ENCODE results near the gene MACROD2.

The MACROD2 gene

DNA sequence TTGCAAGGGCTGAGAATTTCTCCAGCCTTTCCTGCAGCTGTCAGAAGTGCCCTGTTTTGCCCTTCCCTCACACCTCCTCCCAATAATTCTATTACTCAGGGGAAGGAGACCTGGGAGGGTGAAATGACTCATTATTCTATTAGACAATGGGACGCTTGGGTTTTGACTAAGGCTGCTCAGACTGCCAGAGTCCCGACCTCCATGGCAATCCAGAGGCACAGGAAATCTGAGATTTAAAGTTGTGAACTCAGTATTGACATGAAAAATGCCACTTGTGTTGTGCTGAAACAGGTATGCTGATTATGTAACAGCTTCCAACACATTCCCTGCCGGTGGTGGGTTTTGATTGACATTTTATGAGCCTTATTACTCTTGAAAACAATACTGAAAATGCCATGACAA, 967.9 kb downstream of the MACROD2 start:
- TF ChIP-seq BACH2 (CRISPR knock-in tag; IDR thresholded peaks at IDR 0.05; ENCODE audit: borderline replicate concordance) (no peak), OSR1 (CRISPR knock-in tag; IDR thresholded peaks at IDR 0.05) (no peak), ZFP30 (CRISPR knock-in tag; IDR thresholded peaks at IDR 0.05) (no peak), CSDC2 (CRISPR knock-in tag; IDR thresholded peaks at IDR 0.05) (no peak), TCF4 (CRISPR knock-in tag; IDR thresholded peaks at IDR 0.05; ENCODE audit: borderline replicate concordance) (no peak), ZNF8 (CRISPR knock-in tag; IDR thresholded peaks at IDR 0.05) (no peak), ZNF70 (CRISPR knock-in tag; IDR thresholded peaks at IDR 0.05) (no peak), ESRRG (CRISPR knock-in tag; IDR thresholded peaks at IDR 0.05) (no peak), ARNTL (CRISPR knock-in tag; IDR thresholded peaks at IDR 0.05; ENCODE audit: borderline replicate concordance, low read depth) (no peak), RARB (CRISPR knock-in tag; IDR thresholded peaks at IDR 0.05) (no peak), GLIS3 (CRISPR knock-in tag; IDR thresholded peaks at IDR 0.05) (no peak), TOX (CRISPR knock-in tag; IDR thresholded peaks at IDR 0.05; ENCODE audit: borderline replicate concordance) (no peak), ZFP3 (CRISPR knock-in tag; IDR thresholded peaks at IDR 0.05) (no peak), PPARA (CRISPR knock-in tag; IDR thresholded peaks at IDR 0.05; ENCODE audit: borderline replicate concordance) (no peak), ZNF565 (CRISPR knock-in tag; conservative IDR thresholded peaks at IDR 0.05; ENCODE audit: low read depth) (no peak)
- TF ChIP-seq, protein P1, sequence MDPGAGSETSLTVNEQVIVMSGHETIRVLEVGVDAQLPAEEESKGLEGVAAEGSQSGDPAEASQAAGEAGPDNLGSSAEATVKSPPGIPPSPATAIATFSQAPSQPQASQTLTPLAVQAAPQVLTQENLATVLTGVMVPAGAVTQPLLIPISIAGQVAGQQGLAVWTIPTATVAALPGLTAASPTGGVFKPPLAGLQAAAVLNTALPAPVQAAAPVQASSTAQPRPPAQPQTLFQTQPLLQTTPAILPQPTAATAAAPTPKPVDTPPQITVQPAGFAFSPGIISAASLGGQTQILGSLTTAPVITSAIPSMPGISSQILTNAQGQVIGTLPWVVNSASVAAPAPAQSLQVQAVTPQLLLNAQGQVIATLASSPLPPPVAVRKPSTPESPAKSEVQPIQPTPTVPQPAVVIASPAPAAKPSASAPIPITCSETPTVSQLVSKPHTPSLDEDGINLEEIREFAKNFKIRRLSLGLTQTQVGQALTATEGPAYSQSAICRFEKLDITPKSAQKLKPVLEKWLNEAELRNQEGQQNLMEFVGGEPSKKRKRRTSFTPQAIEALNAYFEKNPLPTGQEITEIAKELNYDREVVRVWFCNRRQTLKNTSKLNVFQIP (CRISPR knock-in tag; IDR thresholded peaks at IDR 0.05; ENCODE audit: borderline replicate concordance, low read depth) = no peak
- TF ChIP-seq, protein P2, sequence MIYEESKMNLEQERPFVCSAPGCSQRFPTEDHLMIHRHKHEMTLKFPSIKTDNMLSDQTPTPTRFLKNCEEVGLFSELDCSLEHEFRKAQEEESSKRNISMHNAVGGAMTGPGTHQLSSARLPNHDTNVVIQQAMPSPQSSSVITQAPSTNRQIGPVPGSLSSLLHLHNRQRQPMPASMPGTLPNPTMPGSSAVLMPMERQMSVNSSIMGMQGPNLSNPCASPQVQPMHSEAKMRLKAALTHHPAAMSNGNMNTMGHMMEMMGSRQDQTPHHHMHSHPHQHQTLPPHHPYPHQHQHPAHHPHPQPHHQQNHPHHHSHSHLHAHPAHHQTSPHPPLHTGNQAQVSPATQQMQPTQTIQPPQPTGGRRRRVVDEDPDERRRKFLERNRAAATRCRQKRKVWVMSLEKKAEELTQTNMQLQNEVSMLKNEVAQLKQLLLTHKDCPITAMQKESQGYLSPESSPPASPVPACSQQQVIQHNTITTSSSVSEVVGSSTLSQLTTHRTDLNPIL (CRISPR knock-in tag; IDR thresholded peaks at IDR 0.05; ENCODE audit: low read depth) = no peak
- TF ChIP-seq, protein P3, sequence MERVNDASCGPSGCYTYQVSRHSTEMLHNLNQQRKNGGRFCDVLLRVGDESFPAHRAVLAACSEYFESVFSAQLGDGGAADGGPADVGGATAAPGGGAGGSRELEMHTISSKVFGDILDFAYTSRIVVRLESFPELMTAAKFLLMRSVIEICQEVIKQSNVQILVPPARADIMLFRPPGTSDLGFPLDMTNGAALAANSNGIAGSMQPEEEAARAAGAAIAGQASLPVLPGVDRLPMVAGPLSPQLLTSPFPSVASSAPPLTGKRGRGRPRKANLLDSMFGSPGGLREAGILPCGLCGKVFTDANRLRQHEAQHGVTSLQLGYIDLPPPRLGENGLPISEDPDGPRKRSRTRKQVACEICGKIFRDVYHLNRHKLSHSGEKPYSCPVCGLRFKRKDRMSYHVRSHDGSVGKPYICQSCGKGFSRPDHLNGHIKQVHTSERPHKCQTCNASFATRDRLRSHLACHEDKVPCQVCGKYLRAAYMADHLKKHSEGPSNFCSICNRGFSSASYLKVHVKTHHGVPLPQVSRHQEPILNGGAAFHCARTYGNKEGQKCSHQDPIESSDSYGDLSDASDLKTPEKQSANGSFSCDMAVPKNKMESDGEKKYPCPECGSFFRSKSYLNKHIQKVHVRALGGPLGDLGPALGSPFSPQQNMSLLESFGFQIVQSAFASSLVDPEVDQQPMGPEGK (CRISPR knock-in tag; IDR thresholded peaks at IDR 0.05; ENCODE audit: borderline replicate concordance) = no peak
- TF ChIP-seq, protein P4, sequence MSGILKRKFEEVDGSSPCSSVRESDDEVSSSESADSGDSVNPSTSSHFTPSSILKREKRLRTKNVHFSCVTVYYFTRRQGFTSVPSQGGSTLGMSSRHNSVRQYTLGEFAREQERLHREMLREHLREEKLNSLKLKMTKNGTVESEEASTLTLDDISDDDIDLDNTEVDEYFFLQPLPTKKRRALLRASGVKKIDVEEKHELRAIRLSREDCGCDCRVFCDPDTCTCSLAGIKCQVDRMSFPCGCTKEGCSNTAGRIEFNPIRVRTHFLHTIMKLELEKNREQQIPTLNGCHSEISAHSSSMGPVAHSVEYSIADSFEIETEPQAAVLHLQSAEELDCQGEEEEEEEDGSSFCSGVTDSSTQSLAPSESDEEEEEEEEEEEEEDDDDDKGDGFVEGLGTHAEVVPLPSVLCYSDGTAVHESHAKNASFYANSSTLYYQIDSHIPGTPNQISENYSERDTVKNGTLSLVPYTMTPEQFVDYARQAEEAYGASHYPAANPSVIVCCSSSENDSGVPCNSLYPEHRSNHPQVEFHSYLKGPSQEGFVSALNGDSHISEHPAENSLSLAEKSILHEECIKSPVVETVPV (CRISPR knock-in tag; IDR thresholded peaks at IDR 0.05) = no peak
- TF ChIP-seq, protein P5, sequence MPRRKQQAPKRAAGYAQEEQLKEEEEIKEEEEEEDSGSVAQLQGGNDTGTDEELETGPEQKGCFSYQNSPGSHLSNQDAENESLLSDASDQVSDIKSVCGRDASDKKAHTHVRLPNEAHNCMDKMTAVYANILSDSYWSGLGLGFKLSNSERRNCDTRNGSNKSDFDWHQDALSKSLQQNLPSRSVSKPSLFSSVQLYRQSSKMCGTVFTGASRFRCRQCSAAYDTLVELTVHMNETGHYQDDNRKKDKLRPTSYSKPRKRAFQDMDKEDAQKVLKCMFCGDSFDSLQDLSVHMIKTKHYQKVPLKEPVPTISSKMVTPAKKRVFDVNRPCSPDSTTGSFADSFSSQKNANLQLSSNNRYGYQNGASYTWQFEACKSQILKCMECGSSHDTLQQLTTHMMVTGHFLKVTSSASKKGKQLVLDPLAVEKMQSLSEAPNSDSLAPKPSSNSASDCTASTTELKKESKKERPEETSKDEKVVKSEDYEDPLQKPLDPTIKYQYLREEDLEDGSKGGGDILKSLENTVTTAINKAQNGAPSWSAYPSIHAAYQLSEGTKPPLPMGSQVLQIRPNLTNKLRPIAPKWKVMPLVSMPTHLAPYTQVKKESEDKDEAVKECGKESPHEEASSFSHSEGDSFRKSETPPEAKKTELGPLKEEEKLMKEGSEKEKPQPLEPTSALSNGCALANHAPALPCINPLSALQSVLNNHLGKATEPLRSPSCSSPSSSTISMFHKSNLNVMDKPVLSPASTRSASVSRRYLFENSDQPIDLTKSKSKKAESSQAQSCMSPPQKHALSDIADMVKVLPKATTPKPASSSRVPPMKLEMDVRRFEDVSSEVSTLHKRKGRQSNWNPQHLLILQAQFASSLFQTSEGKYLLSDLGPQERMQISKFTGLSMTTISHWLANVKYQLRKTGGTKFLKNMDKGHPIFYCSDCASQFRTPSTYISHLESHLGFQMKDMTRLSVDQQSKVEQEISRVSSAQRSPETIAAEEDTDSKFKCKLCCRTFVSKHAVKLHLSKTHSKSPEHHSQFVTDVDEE (CRISPR knock-in tag; IDR thresholded peaks at IDR 0.05) = no peak
- peak; percentile 84 for ATAC-seq

DNA sequence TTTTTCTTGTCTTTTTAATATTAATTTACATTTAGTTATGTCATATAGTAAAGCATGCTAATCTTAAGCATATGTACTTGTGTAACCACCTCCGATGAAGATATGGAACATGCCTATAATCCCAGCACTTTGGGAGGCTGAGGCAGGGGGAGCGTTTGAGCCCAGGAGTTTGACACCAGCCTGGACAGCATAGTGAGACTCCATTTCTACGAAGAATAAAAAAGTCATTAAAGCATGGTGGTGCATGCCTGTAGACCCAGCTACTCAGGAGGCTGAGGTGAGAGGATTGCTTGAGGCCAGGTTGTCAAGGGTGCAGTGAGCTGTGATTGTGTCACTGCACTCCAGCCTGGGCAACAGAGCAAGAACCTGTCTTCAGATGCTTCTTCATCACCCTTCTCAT, 970.9 kb downstream of the MACROD2 start:
- ATAC-seq = no peak
- TF ChIP-seq BACH2 (CRISPR knock-in tag; IDR thresholded peaks at IDR 0.05; ENCODE audit: borderline replicate concordance) (no peak), OSR1 (CRISPR knock-in tag; IDR thresholded peaks at IDR 0.05) (no peak), ZFP3 (CRISPR knock-in tag; IDR thresholded peaks at IDR 0.05) (no peak), TCF4 (CRISPR knock-in tag; IDR thresholded peaks at IDR 0.05; ENCODE audit: borderline replicate concordance) (no peak), ZFP30 (CRISPR knock-in tag; IDR thresholded peaks at IDR 0.05) (no peak), ZNF70 (CRISPR knock-in tag; IDR thresholded peaks at IDR 0.05) (no peak), RARB (CRISPR knock-in tag; IDR thresholded peaks at IDR 0.05) (no peak), CSDC2 (CRISPR knock-in tag; IDR thresholded peaks at IDR 0.05) (no peak), ZNF565 (CRISPR knock-in tag; conservative IDR thresholded peaks at IDR 0.05; ENCODE audit: low read depth) (no peak), SNAI2 (CRISPR knock-in tag; IDR thresholded peaks at IDR 0.05) (no peak), GLIS3 (CRISPR knock-in tag; IDR thresholded peaks at IDR 0.05) (no peak), TOX (CRISPR knock-in tag; IDR thresholded peaks at IDR 0.05; ENCODE audit: borderline replicate concordance) (no peak), ARNTL (CRISPR knock-in tag; IDR thresholded peaks at IDR 0.05; ENCODE audit: borderline replicate concordance, low read depth) (no peak), ZNF8 (CRISPR knock-in tag; IDR thresholded peaks at IDR 0.05) (no peak)
- TF ChIP-seq, protein P3 (CRISPR knock-in tag; IDR thresholded peaks at IDR 0.05; ENCODE audit: borderline replicate concordance) = no peak
- TF ChIP-seq, protein P5 (CRISPR knock-in tag; IDR thresholded peaks at IDR 0.05) = no peak
- TF ChIP-seq, protein P4 (CRISPR knock-in tag; IDR thresholded peaks at IDR 0.05) = no peak
